Measurements from ENCODE around the gene IGF1R.
A peak's percentile ranks its signal among the peaks of the same experiment; 100 is the strongest.

The IGF1R gene

DNA sequence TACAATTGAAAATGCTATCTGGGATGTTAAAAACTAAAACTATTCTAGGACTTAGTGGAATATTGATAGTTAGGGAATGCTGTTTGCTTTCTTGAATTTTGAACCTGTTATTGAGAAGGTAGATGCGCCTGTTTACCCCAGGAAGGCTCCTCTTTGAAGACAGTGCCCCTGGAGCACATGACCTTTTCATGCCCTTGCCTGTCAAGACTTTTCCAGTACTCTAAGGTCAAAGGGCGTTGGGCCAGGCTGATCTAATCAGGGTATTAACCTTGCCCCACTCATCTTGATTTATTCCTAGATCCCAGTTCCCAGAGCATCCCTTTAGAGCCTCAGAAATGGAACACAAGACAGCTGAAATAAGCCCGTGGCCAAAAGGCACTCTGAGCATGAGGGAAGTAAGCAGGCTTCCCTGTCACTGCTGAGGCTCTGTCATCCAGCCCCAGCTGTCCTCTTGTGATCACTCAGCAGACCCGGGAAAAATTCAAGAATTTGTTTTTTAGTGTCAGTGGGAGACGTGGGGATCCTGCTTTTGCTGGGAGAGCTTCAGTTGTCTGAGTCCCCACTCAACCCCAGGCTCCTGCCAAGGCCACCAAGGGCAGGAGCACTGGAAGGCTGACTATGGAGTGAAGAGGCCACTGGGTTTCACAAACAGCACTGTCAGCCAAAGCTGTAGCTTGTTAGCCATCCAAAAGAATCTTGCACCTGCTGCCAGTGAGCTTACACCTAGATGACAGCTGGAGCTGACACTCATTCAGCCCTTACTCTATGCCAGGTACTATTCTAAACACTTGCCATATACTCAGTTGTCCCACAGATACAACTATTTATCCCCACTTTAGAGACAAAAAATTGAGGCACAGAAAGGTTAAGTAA lies 190.3 kb downstream of the IGF1R start:
- in situ Hi-C loops (cut with HindIII; ENCODE audit: low sequenced_read_pairs) = no loop called here
- DNase-seq (ENCODE audit: low read depth, low spot score) = no peak
- TF ChIP-seq, protein P1, sequence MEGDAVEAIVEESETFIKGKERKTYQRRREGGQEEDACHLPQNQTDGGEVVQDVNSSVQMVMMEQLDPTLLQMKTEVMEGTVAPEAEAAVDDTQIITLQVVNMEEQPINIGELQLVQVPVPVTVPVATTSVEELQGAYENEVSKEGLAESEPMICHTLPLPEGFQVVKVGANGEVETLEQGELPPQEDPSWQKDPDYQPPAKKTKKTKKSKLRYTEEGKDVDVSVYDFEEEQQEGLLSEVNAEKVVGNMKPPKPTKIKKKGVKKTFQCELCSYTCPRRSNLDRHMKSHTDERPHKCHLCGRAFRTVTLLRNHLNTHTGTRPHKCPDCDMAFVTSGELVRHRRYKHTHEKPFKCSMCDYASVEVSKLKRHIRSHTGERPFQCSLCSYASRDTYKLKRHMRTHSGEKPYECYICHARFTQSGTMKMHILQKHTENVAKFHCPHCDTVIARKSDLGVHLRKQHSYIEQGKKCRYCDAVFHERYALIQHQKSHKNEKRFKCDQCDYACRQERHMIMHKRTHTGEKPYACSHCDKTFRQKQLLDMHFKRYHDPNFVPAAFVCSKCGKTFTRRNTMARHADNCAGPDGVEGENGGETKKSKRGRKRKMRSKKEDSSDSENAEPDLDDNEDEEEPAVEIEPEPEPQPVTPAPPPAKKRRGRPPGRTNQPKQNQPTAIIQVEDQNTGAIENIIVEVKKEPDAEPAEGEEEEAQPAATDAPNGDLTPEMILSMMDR (IDR thresholded peaks at IDR 0.05; ENCODE audit: low read depth, low read length) = no peak
- H3K4me3 ChIP-seq (ENCODE audit: low read depth, low read length) = no peak overlapping the region

DNA sequence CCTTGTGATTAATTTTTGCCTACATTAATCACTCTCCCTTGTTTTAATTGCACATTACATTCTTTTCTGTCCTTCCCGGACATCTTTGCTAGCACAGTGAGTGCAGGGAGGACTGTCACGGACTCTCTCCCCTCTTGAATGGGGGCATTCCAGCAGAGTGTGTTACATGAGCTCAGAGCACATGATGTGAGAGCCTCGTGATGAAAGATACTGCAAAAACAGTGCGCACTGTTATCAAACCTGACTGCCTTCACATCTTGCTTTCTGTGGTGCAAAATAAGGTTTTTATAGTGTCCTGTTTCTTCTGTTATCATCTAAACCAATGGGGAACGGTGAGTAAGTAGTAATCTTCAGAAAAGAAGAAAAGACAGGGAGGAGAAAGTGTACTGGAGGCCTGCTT lies 191.7 kb downstream of the IGF1R start:
- in situ Hi-C loops (cut with HindIII; ENCODE audit: low sequenced_read_pairs) = no loop called here
- TF ChIP-seq, protein P1 (IDR thresholded peaks at IDR 0.05; ENCODE audit: low read depth, low read length) = no peak
- no peak overlapping the region for H3K4me3 ChIP-seq (ENCODE audit: low read depth, low read length)
- DNase-seq (ENCODE audit: low read depth, low spot score) = no peak

DNA sequence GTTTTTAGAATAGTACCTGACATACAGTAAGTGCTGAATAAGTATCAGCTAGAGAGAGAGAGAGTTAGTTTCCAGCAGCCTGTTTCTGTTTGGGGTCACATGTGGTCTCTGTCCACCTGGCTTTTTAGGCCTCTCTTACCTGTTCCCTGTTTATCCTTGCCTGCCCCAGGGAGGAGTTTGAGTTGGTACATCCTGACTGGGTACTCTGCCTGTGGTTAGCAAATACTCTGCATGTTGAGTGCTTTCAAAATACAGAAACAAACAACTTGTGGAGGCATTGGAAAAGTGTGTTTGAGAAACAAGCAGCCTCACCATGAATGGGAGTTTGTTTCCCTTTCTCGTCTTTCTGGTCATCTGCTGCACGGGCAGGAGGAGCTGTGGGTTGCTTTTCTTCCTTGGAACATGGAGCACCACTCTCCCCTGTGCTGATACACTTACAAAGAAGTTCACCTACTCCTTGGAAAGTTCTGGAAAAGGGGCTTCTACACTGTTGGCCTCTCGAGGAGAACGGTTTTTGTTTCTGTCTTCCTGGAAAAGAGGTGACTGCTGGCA lies 193.2 kb downstream of the IGF1R start:
- in situ Hi-C loops (cut with HindIII; ENCODE audit: low sequenced_read_pairs) = no loop called here
- H3K4me3 ChIP-seq (ENCODE audit: low read depth, low read length) = no peak overlapping the region
- TF ChIP-seq, protein P1 (IDR thresholded peaks at IDR 0.05; ENCODE audit: low read depth, low read length) = no peak

DNA sequence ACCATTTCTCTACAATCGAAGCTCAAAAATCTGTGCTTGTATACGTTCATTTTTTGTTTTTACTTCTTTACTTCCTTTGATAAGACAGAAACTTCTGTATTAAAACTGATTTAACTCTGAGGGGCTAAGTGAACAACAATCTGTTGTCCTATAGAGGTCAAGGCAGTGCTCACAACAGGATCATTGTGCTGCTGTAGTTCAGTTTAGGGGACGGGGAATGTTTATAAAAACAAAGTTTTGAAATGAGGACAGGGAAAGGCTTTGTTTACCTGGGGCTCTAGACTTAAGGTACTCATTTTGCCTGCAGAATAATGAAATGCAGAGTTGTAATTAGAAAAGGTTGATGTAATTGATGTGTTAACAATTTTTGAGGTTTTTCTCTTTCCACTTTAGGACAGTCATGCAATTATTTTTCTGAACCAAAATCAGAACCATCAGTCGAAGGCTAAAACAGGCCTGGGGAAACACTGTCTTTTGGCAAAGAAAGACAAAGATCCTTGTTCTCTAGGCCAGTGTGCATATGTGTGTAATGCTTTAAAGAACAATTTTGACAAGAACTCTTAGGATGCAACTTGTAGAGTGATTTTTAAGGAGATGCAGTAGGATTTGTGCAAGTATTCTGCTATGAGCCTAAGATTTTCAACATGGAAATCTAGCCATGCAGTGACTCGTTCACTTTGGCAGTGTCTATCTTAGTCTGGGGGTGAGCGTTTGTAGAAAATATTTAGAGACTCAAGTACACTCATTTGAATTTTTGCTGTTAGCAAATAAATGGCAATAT lies 194.0 kb downstream of the IGF1R start:
- in situ Hi-C loops (cut with HindIII; ENCODE audit: low sequenced_read_pairs) = no loop called here
- no peak overlapping the region for H3K4me3 ChIP-seq (ENCODE audit: low read depth, low read length)
- TF ChIP-seq, protein P1 (IDR thresholded peaks at IDR 0.05; ENCODE audit: low read depth, low read length) = no peak

More for the DNA sequence above, 193.2 kb downstream of the IGF1R start:
- DNase-seq (ENCODE audit: low read depth, low spot score) = no peak

DNA sequence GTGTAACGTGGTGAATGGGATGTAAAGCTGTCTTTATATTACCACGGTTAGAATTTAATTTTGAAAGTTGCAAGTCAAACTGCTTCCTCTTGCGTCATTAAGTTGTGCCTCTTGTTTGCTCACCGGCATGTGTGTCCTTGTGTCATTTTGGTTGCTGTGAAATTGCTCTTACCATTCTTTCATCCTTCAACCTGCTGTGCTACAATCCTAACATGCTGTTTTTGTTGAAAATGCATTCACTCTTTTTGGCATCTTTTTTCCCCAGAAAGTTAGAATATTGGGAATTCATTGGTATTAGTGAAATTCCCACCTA lies 194.6 kb downstream of the IGF1R start:
- TF ChIP-seq, protein P1 (IDR thresholded peaks at IDR 0.05; ENCODE audit: low read depth, low read length) = no peak
- in situ Hi-C loops (cut with HindIII; ENCODE audit: low sequenced_read_pairs) = no loop called here
- no peak for DNase-seq (ENCODE audit: low read depth, low spot score)
- H3K4me3 ChIP-seq (ENCODE audit: low read depth, low read length) = no peak overlapping the region

More for the DNA sequence above, 194.0 kb downstream of the IGF1R start:
- DNase-seq (ENCODE audit: low read depth, low spot score) = peak; percentile 37

DNA sequence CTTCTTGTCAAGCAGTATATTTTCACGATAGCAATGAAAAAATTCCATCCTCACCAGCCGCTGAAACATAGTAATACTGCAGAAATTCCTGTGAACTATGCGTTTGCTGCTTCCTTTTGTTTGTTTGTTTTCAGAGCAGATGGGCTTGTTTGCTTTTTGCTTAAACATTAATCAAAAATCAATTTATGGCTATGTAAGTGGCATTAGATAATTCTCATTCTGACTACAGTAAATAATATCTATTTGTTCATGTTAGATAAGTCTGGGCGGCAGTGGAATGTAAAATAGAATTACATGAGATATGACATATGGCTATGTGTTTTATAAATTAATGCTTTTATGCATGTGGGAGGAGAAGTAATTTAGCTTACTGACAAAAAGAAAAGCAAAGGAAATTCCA lies 195.5 kb downstream of the IGF1R start:
- no peak for DNase-seq (ENCODE audit: low read depth, low spot score)
- TF ChIP-seq, protein P1 (IDR thresholded peaks at IDR 0.05; ENCODE audit: low read depth, low read length) = no peak
- H3K4me3 ChIP-seq (ENCODE audit: low read depth, low read length) = no peak overlapping the region
- in situ Hi-C loops (cut with HindIII; ENCODE audit: low sequenced_read_pairs) = no loop called here
